ENCODE results near the gene ZNF273.

DNA sequence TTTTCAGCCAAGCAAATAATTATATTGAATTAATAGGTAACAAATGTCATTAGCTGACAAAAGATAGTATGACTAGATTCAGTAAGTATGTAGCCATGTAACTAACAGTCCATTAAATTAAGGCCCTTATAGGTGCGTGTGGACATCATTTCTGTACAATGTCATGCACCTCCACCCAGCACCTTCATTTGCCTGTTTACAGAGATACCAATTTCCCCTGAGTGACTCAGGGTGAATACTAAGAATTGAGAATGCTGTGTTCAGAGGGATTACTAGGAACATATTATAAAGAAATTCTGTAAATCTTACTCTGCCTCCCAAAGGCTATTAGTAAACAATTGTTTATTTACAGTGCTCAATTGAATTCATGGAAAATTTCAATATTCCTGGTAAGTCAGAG lies 48.1 kb upstream of the ZNF273 start:
- TF ChIP-seq EZH2 (IDR thresholded peaks at IDR 0.05; ENCODE audit: low read length, unreplicated experiment) (no peak), CTCF (conservative IDR thresholded peaks at IDR 0.05; ENCODE audit: low read depth, low read length) (no peak)

Measured in PC-3 (cell line).